K562 (cell line): Measurements from ENCODE around the gene BAK1. TPM values are rescaled to one million over a fixed set of nuclear protein-coding genes. Genes with fewer than 3 reads are reported as not detected.

Experiments used
- ATF1 ChIP-seq, 2 experiments: fragments of 450-650 bp in 1 of 2; IDR thresholded peaks; 2 replicates each; pipeline ENCODE4 v1.6.1; 2016; ENCODE audit warnings: missing compliant biosample characterization in 1 of 2, missing genetic modification characterization in 1 of 2
- CEBPG ChIP-seq, 3 experiments: fragments of 200-800 bp in 1 of 3; sonication (Bioruptor generic) in 1 of 3; sonication (generic) in 1 of 3; formaldehyde crosslinking in 1 of 3; IDR thresholded peaks in 2 of 3; conservative IDR thresholded peaks in 1 of 3; 2 replicates each; pipeline versions ENCODE4 v1.6.1 to v1.8.0; 2016 to 2022; ENCODE audit warnings: missing compliant biosample characterization in 2 of 3, missing genetic modification characterization in 2 of 3, mild to moderate bottlenecking in 1 of 3, missing genetic modification reagents in 1 of 3
- CUX1 ChIP-seq: fragments of 200-800 bp; sonication (Bioruptor generic); IDR thresholded peaks from 2 replicates; pipeline ENCODE4 v1.6.1; 2016; ENCODE audit warnings: missing genetic modification characterization, missing compliant biosample characterization
- E2F3 ChIP-seq: fragments of 250-450 bp; sonication (Bioruptor Pico); IDR thresholded peaks from 2 replicates; pipeline ENCODE4 v1.4.0; 2020; ENCODE audit warnings: mild to moderate bottlenecking
- MAZ ChIP-seq, 2 experiments: fragments of 450-650 bp in 1 of 2; sonication (generic) in 1 of 2; formaldehyde crosslinking; IDR thresholded peaks in 1 of 2; conservative IDR thresholded peaks in 1 of 2; 2 replicates each; pipeline versions ENCODE4 v1.4.0 to v1.5.0; 2020; ENCODE audit warnings: mild to moderate bottlenecking in 1 of 2, missing genetic modification reagents in 1 of 2
- NFIC ChIP-seq: fragments of 450-650 bp; IDR thresholded peaks from 2 replicates; pipeline ENCODE4 v1.6.1; 2017; ENCODE audit warnings: mild to moderate bottlenecking, inconsistent platforms
- POLR2A ChIP-seq: fragments of 450-650 bp; conservative IDR thresholded peaks from 2 replicates; pipeline ENCODE4 v1.6.1; 2016
- POLR2H ChIP-seq: IDR thresholded peaks from 2 replicates; pipeline ENCODE4 v1.6.1; 2016; ENCODE audit warnings: missing genetic modification characterization, low read depth, mild to moderate bottlenecking, control low read depth, missing compliant biosample characterization, moderate library complexity
- PREB ChIP-seq: sonication (generic); formaldehyde crosslinking; IDR thresholded peaks from 2 replicates; pipeline ENCODE4 v1.8.1; 2023; ENCODE audit warnings: mild to moderate bottlenecking, missing genetic modification reagents
- PTBP1 ChIP-seq: fragments of 200-400 bp; formaldehyde crosslinking; IDR thresholded peaks from 2 replicates; pipeline ENCODE4 v1.6.1; 2017; ENCODE audit warnings: low read depth, low read length
- RB1 ChIP-seq: fragments of 450-650 bp; IDR thresholded peaks from 2 replicates; pipeline ENCODE4 v1.6.1; 2017; ENCODE audit warnings: low read depth, mild to moderate bottlenecking
- RERE ChIP-seq: sonication (generic); formaldehyde crosslinking; IDR thresholded peaks from 2 replicates; pipeline ENCODE4 v1.8.0; 2023; ENCODE audit warnings: missing genetic modification reagents, mild to moderate bottlenecking, borderline replicate concordance
- RUNX1 ChIP-seq: sonication (generic); IDR thresholded peaks from 2 replicates; pipeline ENCODE4 v1.6.1; 2016; ENCODE audit warnings: antibody characterized with exemption, low read depth
- SIN3A ChIP-seq, 2 experiments: fragments of 150-350 bp in 1 of 2; IDR thresholded peaks; 2 replicates each; pipeline ENCODE4 v1.6.1; 2011 to 2016; ENCODE audit warnings: borderline replicate concordance in 2 of 2, low read depth in 2 of 2, low read length in 2 of 2, mild to moderate bottlenecking in 2 of 2, moderate library complexity in 2 of 2; ENCODE audit not compliant: control insufficient read depth in 1 of 2
- polyA plus RNA-seq, 8 experiments: library from polyadenylated mRNA; depleted of rRNA in 4 of 8; stranded (reverse) in 5 of 8; unstranded in 3 of 8; fragments of >200 nt; fragmentation: Nextera tagmentation in 2 of 8; fragmentation: Illumina TruSeq in 1 of 8; extraction: Ambion mirVana in 2 of 8; extraction: Trizol in 1 of 8; gene quantifications; 2 replicates each; pipeline versions ENCODE4 v1.2.1 to v1.2.3, GENCODE V29; 2011 to 2014; ENCODE audit warnings: inconsistent platforms in 1 of 8, missing spikeins in 1 of 8
- total RNA-seq, 7 experiments: library from RNA; depleted of rRNA in 6 of 7; stranded (reverse); fragments of >200 nt in 6 of 7; fragmentation: Illumina TruSeq in 2 of 7; extraction: Trizol in 2 of 7; gene quantifications; 2 replicates each; pipeline versions ENCODE4 v1.2.1 to v1.2.3, GENCODE V29; 2011 to 2021; ENCODE audit warnings: low replicate concordance in 1 of 7

BAK1 gene
- total and polyA plus RNA-seq, 9 of the 15 experiments (the other 6 are each of a cell fraction or from before 2014, with no cell fraction given): 5.4 to 30.7 (median 18.9) TPM

- TF ChIP-seq RB1 (peak; percentile 32; the same call in 1 of the 2 replicates), NFIC (peak; percentile 27; the same call in 1 of the 2 replicates), CUX1 (no peak), POLR2H (no peak), PREB (CRISPR knock-in tag) (no peak), CEBPG (CRISPR knock-in tag; IDR thresholded peaks at IDR 0.05) (peak; percentile 57), CEBPG (tag; conservative IDR thresholded peaks at IDR 0.05 in 1 of 2, IDR thresholded peaks at IDR 0.05 in 1 of 2) (no peak), SIN3A (IDR thresholded peaks at IDR 0.05; ENCODE audit: borderline replicate concordance in 2 of 2, control insufficient read depth in 1 of 2, low read depth in 2 of 2, low read length in 2 of 2) (peak; percentile 55 to 93; a peak in 3 of 4 replicates), ATF1 (CRISPR knock-in tag; IDR thresholded peaks at IDR 0.05) (no peak), ATF1 (tag; IDR thresholded peaks at IDR 0.05) (peak; percentile 93), E2F3 (CRISPR knock-in tag) (peak; percentile 11; the same call in 1 of the 2 replicates), PTBP1 (no peak), RERE (CRISPR knock-in tag) (no peak), MAZ (CRISPR knock-in tag; conservative IDR thresholded peaks at IDR 0.05 in 1 of 2, IDR thresholded peaks at IDR 0.05 in 1 of 2) (peak; percentile 72 to 89; a peak in 2 of 4 replicates), RUNX1 (peak; percentile 42; the same call in 1 of the 2 replicates), POLR2A (peak; percentile 77)
These were observed 9.1 kb downstream of the BAK1 start (continued) for GRCh38 chr6:33570806-33571636.
